ENCODE measurements around the gene SLC38A6. TPM values are rescaled to one million over a fixed set of nuclear protein-coding genes. Genes with fewer than 3 reads are reported as not detected.

SLC38A6 gene
- total RNA-seq, 1 experiment from 2014 or later, result 6.0 TPM

DNA sequence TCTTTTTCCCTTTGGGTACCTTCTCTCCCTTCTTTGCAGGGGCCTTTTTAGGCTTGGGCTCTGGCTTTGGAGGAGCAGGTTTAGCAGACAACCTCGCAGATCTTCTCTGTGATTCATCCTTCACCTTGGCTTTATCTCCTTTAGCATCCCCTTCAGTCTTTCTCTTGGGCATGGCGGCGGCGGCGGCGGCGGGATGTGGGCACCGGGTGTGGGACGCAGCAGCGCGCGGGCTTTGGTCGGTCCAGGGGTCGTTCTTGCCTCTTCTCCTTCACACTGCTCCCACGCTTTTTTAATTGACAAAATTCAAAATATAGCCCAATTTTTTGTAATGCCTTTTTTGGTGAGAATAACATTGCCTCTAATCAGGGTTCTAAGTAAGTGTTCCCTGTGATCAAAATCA lies 8.8 kb upstream of the SLC38A6 start:
- no peak overlapping the region for H3K9ac ChIP-seq (ENCODE audit: extremely low read depth, insufficient read length, low read length)
- H3K18ac ChIP-seq (ENCODE audit: insufficient read length, low read depth, low read length), result no peak overlapping the region
- Mint-ChIP-seq H3K4me1 (no peaks in the 10 kb centered on the region), H3K9me3 (no peaks in the 10 kb centered on the region), H3K27me3 (ENCODE audit: low read depth) (no peaks in the 10 kb centered on the region), H3K27ac (peak overlapping the region in 1 of 3 experiments; percentile 87; a peak in 1 of 7 replicates), H3K4me3 (no peak overlapping the region), H3K36me3 (ENCODE audit: insufficient read depth in 1 of 3, low read depth in 3 of 3) (peaks cover 2 to 30% (median 11%) of the 10 kb centered on the region in 3 experiments; a peak in 6 of 7 replicates)
- H4K5ac ChIP-seq (ENCODE audit: insufficient read length, low read depth, low read length), result no peak overlapping the region
- H3K27ac ChIP-seq (ENCODE audit: insufficient read length, low read depth, low read length), result no peak overlapping the region
- H2BK5ac ChIP-seq (ENCODE audit: insufficient read length, low read length), result no peak overlapping the region
- H2BK12ac ChIP-seq (ENCODE audit: insufficient read length, low read depth, low read length), result no peak overlapping the region
- H3K4ac ChIP-seq (ENCODE audit: low read depth, low read length), result no peak overlapping the region
- H3K14ac ChIP-seq (ENCODE audit: insufficient read depth, low read length), result no peak overlapping the region
- no peak for TF ChIP-seq CTCF (conservative IDR thresholded peaks at IDR 0.05)
- no peak overlapping the region for H4K8ac ChIP-seq (replicated peaks; ENCODE audit: insufficient read length, low read depth, low read length)
- H3K79me1 ChIP-seq (ENCODE audit: insufficient read depth, low read depth, low read length, poor library complexity, severe bottlenecking), result no peaks in the 10 kb centered on the region
- no peak overlapping the region for H4K91ac ChIP-seq (ENCODE audit: insufficient read length, low read depth, low read length)
- no peaks in the 10 kb centered on the region; the same call in 1 of the 2 replicates for H3K27me3 ChIP-seq (ENCODE audit: insufficient read depth, low read length)
- H3K79me2 ChIP-seq (ENCODE audit: insufficient read depth, low read length), result no peaks in the 10 kb centered on the region
- H2BK20ac ChIP-seq (ENCODE audit: low read depth, low read length, poor library complexity, severe bottlenecking), result no peak overlapping the region
- no CpG with 5 or more reads among the region's 15 CpGs for WGBS (ENCODE audit: extremely low coverage, insufficient read length, low lambda C conversion rate)
- H3K4me2 ChIP-seq (ENCODE audit: insufficient read depth, insufficient read length, low read length), result no peak overlapping the region
- no peaks in the 10 kb centered on the region; the same call in 1 of the 2 replicates for H3K4me1 ChIP-seq (ENCODE audit: insufficient read depth, low read length)
- H2AFZ ChIP-seq (ENCODE audit: low read length), result no peak overlapping the region
- H2AK5ac ChIP-seq (ENCODE audit: insufficient read length, low read length), result no peak overlapping the region
- H2BK120ac ChIP-seq (ENCODE audit: low read depth, low read length, poor library complexity, severe bottlenecking), result no peak overlapping the region
- H2BK15ac ChIP-seq (ENCODE audit: low read depth, low read length), result no peak overlapping the region
- no peak for DNase-seq
- no peaks in the 10 kb centered on the region for H3K23me2 ChIP-seq (ENCODE audit: insufficient read length, low read depth, low read length, poor library complexity, severe bottlenecking)
- no peaks in the 10 kb centered on the region for H4K20me1 ChIP-seq (ENCODE audit: control insufficient read depth, insufficient read depth, insufficient read length)
- H3T11ph ChIP-seq (ENCODE audit: low read length), result no peak overlapping the region
- H3K56ac ChIP-seq (ENCODE audit: insufficient read length, low read depth, low read length), result no peak overlapping the region
- H3K23ac ChIP-seq (ENCODE audit: insufficient read length, low read depth, low read length), result no peak overlapping the region
- no peaks in the 10 kb centered on the region for H3K9me3 ChIP-seq (ENCODE audit: control insufficient read depth, low read depth, low read length)
